GM13976 (cell line): Measurements from ENCODE around the gene C22orf42.
"Not testable (repeated sequence)": the region's sequence is repeated elsewhere in the genome, so short reads cannot be mapped to it uniquely, and the experiment has no call there.

Experiments used
- DNase-seq: peaks from one replicate; pipeline ENCODE4 v3.0.0; 2012; ENCODE audit warnings: low spot score
- in situ Hi-C: fragments of 300-500 bp; cut with MboI; formaldehyde crosslinking; loops from one replicate; pipeline ENCODE4 v1.12.0; 2022; ENCODE audit warnings: low sequenced_read_pairs, mixed read lengths, inconsistent platforms; ENCODE audit not compliant: unreplicated experiment
- TF ChIP-seq, protein P1 (sequence below): IDR thresholded peaks from 2 replicates; pipeline ENCODE4 v1.5.1; 2012; ENCODE audit warnings: borderline replicate concordance, mild to moderate bottlenecking; ENCODE audit not compliant: insufficient read depth; ENCODE audit errors: extremely low read depth, missing control alignments, control extremely low read depth

Gene C22orf42

GRCh38 chr22:32148372-32148771 lies 10.7 kb downstream of the C22orf42 start:
- in situ Hi-C loops, DNase-seq: not testable (repeated sequence)

GRCh38 chr22:32147128-32147527 lies 12.0 kb downstream of the C22orf42 start:
- in situ Hi-C loops, DNase-seq: not testable (repeated sequence)

- TF ChIP-seq, protein P1, sequence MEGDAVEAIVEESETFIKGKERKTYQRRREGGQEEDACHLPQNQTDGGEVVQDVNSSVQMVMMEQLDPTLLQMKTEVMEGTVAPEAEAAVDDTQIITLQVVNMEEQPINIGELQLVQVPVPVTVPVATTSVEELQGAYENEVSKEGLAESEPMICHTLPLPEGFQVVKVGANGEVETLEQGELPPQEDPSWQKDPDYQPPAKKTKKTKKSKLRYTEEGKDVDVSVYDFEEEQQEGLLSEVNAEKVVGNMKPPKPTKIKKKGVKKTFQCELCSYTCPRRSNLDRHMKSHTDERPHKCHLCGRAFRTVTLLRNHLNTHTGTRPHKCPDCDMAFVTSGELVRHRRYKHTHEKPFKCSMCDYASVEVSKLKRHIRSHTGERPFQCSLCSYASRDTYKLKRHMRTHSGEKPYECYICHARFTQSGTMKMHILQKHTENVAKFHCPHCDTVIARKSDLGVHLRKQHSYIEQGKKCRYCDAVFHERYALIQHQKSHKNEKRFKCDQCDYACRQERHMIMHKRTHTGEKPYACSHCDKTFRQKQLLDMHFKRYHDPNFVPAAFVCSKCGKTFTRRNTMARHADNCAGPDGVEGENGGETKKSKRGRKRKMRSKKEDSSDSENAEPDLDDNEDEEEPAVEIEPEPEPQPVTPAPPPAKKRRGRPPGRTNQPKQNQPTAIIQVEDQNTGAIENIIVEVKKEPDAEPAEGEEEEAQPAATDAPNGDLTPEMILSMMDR = no peak
- in situ Hi-C loops = no loop called here
- no peak for DNase-seq
These were observed 14.4 kb downstream of the C22orf42 start for GRCh38 chr22:32144496-32145274.

DNA sequence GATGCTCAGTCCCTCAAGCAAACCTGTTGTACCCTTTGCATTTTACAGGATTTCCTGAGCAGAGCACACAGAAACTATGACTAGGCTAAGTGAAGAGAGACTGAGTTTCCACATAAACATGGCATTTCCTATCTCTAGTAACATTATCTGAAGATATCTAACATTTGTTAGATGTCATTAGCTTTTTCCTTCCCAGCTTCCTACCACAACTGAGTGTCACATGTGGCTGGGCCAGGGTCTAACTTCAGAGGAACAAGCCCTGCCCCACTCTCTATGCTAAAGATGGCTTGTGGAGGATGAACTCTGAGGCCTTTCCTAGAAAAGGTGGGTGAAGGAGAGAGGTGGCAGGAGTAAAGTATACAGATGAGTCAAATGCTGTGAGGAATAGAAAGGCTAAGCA lies 16.5 kb downstream of the C22orf42 start:
- in situ Hi-C loops = no loop called here
- DNase-seq = no peak

DNA sequence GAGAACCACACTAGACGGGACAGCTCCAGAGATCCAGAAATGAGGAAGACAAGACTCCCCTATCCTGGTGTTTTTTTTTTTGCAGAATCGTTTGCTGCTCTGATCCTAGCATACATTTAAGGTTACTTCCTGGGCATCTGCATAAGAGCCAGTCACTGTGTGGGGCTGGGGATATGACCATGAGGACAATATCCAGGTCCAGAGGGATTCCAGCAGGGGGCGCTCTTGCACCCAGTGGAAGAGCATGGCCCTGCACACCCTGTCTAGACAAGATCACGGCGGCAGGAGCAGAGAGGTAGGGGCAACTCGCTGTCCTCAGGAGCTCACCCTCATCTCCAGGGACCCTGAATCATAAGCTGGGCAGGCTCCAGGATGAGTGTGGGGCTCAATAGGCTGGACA lies 18.4 kb downstream of the C22orf42 start:
- TF ChIP-seq, protein P1 = peak; percentile 36
- DNase-seq, in situ Hi-C loops: not testable (repeated sequence)

More for the DNA sequence above, 16.5 kb downstream of the C22orf42 start:
- TF ChIP-seq, protein P1 = no peak

GRCh38 chr22:32138576-32138975 lies 20.5 kb downstream of the C22orf42 start:
- DNase-seq, in situ Hi-C loops: not testable (repeated sequence)

- in situ Hi-C loops = not testable (repeated sequence)
These were observed 21.3 kb downstream of the C22orf42 start for GRCh38 chr22:32137731-32138324.

DNA sequence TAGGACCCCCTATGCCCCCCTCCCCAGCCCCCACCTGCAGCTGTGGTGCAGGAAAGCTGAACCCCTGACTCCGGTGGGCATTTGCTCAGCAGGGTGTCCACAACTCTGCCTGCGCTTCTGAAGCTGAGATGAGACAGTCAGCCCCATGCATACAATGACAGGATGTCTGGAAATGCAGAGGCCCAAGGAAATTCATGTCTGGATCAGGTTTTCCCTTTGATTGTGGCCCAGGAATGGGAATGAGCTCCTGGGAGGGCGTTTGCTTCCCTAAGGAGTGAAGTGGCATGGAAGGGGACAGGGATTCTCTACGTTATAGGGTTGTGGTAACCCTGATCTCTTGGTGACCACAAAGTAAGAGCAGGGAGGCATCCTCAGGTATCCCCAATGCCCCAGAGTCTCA lies 22.2 kb downstream of the C22orf42 start:
- DNase-seq, in situ Hi-C loops: not testable (repeated sequence)

More at GRCh38 chr22:32137731-32138324, 21.3 kb downstream of the C22orf42 start:
- DNase-seq = peak; percentile 50

GRCh38 chr22:32135958-32136357 lies 23.1 kb downstream of the C22orf42 start:
- in situ Hi-C loops = not testable (repeated sequence)

GRCh38 chr22:32134796-32135195 lies 24.3 kb downstream of the C22orf42 start:
- in situ Hi-C loops = not testable (repeated sequence)

More at GRCh38 chr22:32135958-32136357, 23.1 kb downstream of the C22orf42 start:
- not testable (repeated sequence) for DNase-seq

More at GRCh38 chr22:32134796-32135195, 24.3 kb downstream of the C22orf42 start:
- not testable (repeated sequence) for DNase-seq
